SIG-M5 (cell line): Measurements from ENCODE around the gene SURF1.
"Not testable (repeated sequence)": the region's sequence is repeated elsewhere in the genome, so short reads cannot be mapped to it uniquely, and the experiment has no call there.

Source experiments
- DNase-seq: peaks from one replicate; lab custom pipeline; 2025; lab: John Stamatoyannopoulos, UW

Gene SURF1

DNA sequence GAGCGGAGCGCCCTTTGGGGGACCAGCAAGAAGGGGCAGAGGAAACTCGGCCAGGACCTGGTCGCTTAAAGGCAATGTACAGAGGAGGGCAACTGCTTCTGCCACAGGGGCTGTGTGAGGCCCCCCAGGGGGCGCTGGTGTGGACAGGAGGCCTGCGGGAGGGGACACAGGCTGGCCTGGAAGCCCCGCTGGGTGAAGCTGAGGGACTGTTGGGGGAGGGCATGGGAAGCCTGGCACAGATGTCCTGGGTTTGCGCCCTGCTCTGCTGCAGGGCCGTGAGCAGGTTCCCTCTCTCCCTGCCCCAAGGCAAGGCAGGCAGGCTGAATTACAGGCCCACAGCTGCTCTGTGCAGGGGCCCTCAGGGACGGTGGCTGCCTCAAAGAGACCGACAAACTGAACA, 13.7 kb downstream of the SURF1 start:
- no peak for DNase-seq

DNA sequence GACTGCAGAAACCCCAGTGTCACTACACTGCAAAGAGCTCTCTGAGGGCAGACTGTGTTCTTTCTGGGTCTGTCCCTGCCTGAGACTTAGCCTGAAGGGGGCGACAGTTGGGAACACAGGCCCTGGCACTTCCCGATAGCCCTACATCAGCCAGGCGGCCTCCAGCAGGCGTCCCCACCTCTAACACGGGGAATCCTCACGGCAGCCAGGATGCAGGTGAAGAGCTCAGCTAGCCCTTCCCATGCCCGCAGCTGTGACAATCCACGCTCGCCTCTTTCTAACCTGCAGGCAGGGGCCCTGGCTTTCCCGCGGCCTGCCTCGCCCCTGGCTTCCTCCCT, 14.2 kb downstream of the SURF1 start:
- DNase-seq: no peak

DNA sequence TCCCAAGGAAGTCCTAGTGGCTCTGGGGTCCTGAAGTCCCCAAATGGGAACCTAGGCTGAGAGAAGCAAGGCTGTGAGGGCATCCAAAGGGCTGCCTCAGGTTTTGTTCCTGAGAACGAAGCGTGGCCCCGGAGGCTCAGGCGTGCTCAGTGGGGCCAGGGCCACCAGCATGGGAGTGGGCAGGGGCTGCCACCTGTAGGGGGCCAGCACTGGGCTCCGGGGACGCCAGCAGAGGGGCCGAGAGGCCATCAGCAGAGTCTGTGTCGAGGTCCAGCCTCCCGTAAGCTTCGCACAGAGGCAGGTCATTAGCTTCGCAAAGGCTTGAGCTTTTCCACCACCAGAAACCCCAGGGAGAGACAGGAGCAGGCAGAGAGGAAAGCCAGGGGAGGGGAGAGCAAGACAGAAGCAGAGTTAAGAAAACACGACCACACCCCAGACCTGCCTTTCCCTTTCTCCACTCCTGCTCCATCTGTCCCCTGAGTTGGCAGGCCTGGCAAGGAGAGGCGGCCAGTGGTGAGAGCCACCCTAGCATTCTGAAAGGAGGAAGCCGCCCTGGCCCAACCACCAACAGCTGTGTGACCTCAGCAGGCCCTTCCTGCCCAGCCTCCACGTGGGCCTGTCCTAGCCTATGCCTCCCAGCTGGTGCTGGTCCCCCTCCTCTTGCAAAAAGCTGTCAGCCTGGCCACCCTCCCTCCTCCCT, 14.8 kb downstream of the SURF1 start:
- no peak for DNase-seq

GRCh38 chr9:133340916-133341315, 15.4 kb downstream of the SURF1 start:
- no peak for DNase-seq

DNA sequence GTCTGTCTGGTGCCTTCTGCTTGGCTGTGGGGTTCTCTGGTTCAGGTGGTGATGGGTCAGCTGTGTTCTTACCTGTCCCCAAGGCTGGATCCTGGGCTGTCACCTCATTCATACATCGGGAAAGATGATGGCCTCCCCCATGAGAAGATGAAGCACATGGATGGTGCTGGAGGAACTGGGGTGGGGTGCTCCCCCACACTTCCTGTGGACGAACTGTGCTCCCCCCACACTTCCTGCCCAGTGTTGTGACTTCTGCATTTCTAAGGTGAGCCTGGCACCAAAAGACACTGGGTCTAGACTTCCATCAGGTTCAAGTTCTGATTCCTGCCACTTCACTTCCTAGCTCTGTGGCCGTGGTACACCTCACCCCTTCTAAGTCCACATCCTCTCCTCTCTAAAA, 16.0 kb downstream of the SURF1 start:
- no peak for DNase-seq

GRCh38 chr9:133339641-133340040, 16.6 kb downstream of the SURF1 start:
- no peak for DNase-seq

DNA sequence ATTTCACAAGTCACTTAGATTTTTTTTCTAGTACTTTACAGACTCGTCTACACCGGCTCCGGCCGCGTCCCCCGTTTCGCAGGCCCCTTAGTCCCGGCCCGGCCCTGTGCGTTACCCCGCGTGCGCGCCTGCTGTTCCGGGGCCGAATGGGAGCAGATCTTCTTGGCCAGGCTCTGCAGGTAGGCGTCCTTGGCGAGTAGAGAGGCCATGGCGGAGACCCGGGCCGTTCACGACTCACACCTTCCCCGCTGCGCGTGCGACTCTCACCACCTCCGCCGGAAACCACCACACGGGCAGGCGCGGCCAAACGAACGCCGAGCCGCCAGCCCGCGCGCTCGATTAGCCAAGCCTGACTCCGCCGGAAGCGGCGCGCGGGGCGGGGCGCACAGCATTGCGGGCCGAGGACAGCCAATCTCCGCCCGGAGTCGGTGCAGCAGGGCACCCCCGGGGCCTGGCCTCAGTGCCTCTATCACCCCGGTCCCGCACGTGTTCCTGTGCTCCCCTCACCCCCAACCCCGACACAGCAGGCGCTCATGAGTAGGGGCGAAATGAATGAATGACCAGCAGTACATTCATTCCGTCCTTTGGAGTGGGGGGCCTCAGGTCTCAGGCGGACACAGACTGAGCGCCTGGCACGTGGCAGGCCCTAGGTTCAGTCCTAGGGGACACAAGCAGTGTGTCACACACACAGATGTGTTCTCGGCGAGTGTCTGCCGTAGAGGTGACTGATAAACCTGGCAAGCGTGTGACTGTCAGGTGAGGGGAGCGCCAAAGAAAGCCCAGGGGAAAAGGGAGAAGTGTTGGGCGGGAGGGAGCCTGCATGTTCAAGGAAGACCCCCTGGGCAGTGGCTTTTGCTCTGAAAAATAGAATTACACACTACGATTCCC, 20.1 kb downstream of the SURF1 start, which contains the start of gene SURF6:
Gene SURF6 (minus strand): TSS at position 265 of the 888 bp plus-strand sequence. CDS start 56 bp downstream, at position 209.
- peak; percentile 41 for DNase-seq

- not testable (repeated sequence) for DNase-seq
Observed at GRCh38 chr9:133334888-133335287, 21.4 kb downstream of the SURF1 start.

DNA sequence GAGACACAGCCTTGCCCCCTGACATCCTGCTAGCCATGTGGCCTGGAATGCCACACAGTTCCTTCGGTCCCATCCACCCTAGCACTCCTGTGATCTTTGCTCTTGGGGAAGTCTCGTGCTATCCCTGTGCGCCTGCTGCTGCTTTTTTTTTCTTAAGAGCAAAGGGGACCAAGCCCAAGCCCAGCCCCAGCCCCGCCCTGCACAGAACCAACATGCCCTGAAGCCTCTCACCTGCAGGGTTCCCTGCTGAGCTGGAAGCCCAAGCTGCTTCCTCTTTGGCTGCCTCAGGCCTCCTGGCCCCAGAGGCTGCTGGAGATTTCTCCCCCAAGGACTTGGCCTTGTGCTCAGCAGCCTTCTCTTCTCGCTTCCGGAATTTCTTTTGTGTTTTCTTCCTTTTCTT, 22.1 kb downstream of the SURF1 start:
- no peak for DNase-seq

DNA sequence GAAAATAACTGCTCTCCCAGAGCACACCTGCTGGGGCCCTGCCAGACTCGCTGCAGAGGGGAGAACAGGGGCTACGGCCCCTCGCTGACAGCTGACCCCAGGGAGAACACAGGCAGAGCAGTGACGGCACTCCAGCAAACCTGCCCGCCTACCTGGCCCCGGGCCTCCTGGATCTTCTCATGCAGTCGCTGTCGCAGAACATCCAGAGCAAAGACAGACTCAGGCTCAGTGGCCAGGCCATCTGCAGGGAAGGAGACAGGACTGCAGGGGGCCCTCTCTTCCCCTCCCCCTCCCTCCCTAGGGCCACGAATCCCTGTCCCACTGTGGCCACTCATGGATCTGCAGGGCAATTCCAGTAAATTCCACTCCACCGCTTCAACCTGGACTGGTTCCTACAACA, 22.7 kb downstream of the SURF1 start:
- DNase-seq: no peak

- DNase-seq: no peak
Observed at GRCh38 chr9:133333011-133333410, 23.3 kb downstream of the SURF1 start.

DNA sequence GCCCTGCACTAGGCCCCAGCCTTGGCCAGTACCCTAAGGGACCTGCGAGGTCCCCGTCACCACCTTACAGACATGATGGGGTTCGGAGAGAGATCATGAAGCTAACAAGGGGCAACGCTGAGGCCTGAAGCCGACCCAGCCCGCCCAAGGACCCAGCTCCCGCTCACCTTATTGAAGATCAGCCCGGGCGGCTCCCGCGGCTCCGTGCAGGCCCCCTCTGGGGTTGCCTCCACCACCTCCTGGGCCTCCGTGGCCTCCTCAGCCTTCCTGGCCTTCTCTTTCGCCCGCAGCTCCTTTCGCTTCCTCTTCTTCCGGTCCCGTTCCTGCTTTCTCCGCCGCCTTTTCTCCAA, 23.9 kb downstream of the SURF1 start:
- DNase-seq: no peak

DNA sequence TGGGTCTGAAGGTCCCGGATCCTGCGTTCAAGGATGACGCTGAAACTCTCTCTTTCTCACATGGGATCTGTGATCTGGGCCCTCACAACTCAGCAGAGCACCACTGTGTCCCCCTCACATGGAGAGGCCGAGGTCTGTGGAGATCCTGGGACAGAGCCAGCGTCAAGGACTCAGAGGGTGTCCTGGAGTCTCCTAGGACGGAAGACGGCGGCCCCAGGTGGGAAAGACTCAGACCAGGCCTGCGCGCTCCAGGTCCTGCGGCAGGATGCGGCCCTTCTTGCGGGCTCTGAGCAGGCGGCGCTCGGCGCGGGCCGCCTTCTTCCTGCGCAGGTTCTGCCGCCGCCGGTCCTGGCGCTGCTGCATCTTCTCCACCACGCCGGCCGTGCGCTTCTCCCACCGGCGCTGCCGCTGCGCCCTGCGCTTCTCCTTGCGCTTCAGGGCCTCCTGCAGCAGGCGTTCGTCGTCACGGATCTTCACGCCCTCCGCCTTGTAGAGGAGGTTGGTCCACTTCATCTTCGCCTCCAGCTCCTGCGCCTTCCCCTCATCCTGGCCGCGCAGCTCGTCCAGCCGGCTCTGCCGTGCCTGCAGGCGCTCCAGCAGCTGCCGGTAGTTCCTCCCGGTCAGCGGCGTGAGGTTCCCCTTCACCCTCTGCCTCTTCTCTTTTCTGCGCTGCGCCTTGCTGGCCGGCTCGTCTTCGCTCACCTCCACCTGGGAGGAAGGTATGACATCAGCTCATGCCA, 24.5 kb downstream of the SURF1 start:
- DNase-seq: no peak

DNA sequence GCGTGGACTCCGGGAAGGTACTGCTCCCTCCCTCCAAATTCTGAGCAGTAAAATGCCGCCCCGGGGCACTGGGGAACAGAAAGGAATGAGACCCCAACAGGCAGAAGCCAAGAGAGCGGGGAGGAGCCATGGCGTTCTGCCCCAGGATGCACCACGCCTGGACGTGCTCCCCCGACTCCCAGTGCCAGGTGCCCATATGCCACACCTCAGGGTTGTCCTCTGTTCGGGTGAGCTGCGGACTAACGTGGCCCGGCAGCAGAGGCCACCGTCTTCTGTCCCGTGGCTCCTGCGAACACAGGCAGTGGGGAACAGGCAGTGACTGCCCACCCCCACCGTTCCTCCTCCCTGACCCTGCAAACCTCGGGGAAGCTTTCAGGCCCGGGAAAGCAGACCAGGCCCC, 25.1 kb downstream of the SURF1 start:
- DNase-seq: no peak

DNA sequence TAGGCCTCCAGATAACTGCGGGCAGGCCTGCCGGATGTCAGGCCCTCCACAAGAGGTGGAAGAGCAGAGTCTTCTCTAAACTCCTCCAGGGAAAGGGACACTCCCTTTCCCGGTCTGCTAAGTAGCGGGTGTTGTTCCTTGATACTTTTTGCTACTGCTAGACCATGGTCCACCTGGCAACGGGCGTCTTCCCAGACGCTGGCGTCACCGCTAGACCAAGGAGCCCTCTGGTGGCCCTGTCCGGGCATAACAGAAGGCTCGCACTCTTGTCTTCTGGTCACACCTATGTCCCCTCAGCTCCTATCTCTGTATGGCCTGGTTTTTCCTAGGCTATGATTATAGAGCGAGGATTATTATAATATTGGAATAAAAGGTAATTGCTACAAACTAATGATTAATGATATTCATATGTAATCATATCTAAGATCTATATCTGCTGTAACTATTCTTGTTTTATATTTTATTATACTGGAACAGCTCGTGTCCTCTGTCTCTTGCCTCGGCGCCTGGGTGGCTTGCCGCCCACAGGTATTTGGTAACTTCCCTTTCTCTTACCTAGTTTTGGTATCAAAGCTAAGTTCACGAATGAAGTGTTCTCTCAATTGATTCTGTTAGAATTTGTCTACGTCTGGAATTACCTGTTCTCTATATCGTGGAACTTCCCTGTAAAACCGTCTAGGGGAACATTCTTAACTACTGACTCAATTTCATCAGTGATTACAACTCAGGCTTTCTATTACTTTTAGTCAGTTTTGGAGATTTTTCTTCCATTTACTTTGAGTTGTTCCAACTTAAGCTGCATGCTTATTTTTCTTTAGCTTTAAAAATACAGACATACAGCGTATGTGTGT, 26.8 kb downstream of the SURF1 start:
- not testable (repeated sequence) for DNase-seq

GRCh38 chr9:133327834-133328484, 28.3 kb downstream of the SURF1 start:
- DNase-seq: no peak

DNA sequence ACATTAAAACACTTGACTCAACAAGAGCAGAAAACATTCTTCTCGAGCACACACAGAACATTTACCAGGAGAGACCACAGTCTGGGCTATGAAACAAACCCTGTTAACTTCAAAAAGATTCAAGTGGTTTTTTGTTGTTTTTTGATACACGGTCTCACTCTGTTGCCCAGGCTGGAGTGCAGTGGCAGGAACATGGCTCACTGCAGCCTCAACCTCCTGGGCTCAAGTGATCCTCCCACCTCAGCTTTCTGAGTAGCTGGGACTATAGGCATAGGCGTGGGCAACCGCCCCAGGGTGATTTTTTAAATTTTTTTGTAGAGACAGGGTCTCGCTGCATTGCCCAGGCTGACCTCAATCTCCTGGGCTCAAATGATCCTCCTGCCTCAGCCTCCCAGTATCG, 29.3 kb downstream of the SURF1 start:
- DNase-seq: not testable (repeated sequence)

- DNase-seq: no peak
Observed at GRCh38 chr9:133323991-133324703, 32.1 kb downstream of the SURF1 start.

- no peak for DNase-seq
Observed at GRCh38 chr9:133323211-133323610, 33.1 kb downstream of the SURF1 start.

- DNase-seq: no peak
Observed at GRCh38 chr9:133322701-133323100, 33.6 kb downstream of the SURF1 start.
